ENCODE data around the gene PHACTR3. TPM values are rescaled to one million over a fixed set of nuclear protein-coding genes. Genes with fewer than 3 reads are reported as not detected.

Gene PHACTR3
- total RNA-seq, 1 experiment from 2014 or later: not detected

GRCh38 chr20:59779656-59780380 is 175.5 kb downstream of the PHACTR3 start:
- Histone ChIP-seq H4K5ac (ENCODE audit: insufficient read length, low read depth, low read length) (no peak overlapping the region), H3K4me1 (ENCODE audit: insufficient read depth, low read length) (no peaks in the 10 kb centered on the region), H3K56ac (ENCODE audit: insufficient read length, low read depth, low read length) (no peak overlapping the region), H2BK12ac (ENCODE audit: insufficient read length, low read depth, low read length) (no peak overlapping the region), H3T11ph (ENCODE audit: low read length) (no peak overlapping the region), H3K9ac (ENCODE audit: extremely low read depth, insufficient read length, low read length) (no peak overlapping the region), H3K23me2 (ENCODE audit: insufficient read length, low read depth, low read length, poor library complexity, severe bottlenecking) (no peaks in the 10 kb centered on the region), H3K4me2 (ENCODE audit: insufficient read depth, insufficient read length, low read length) (no peak overlapping the region), H3K23ac (ENCODE audit: insufficient read length, low read depth, low read length) (no peak overlapping the region), H3K79me2 (ENCODE audit: insufficient read depth, low read length) (no peaks in the 10 kb centered on the region), H3K79me1 (ENCODE audit: insufficient read depth, low read depth, low read length, poor library complexity, severe bottlenecking) (no peaks in the 10 kb centered on the region), H3K9me3 (ENCODE audit: control insufficient read depth, low read depth, low read length) (no peaks in the 10 kb centered on the region), H2AFZ (ENCODE audit: low read length) (no peak overlapping the region), H3K27ac (ENCODE audit: insufficient read length, low read depth, low read length) (no peak overlapping the region), H2BK5ac (ENCODE audit: insufficient read length, low read length) (no peak overlapping the region), H3K27me3 (ENCODE audit: insufficient read depth, low read length) (no peaks in the 10 kb centered on the region; the same call in 1 of the 2 replicates), H4K8ac (replicated peaks; ENCODE audit: insufficient read length, low read depth, low read length) (no peak overlapping the region), H3K4ac (ENCODE audit: low read depth, low read length) (no peak overlapping the region), H4K20me1 (ENCODE audit: control insufficient read depth, insufficient read depth, insufficient read length) (no peaks in the 10 kb centered on the region), H2BK120ac (ENCODE audit: low read depth, low read length, poor library complexity, severe bottlenecking) (no peak overlapping the region), H3K18ac (ENCODE audit: insufficient read length, low read depth, low read length) (no peak overlapping the region), H2BK20ac (ENCODE audit: low read depth, low read length, poor library complexity, severe bottlenecking) (no peak overlapping the region), H4K91ac (ENCODE audit: insufficient read length, low read depth, low read length) (no peak overlapping the region), H3K14ac (ENCODE audit: insufficient read depth, low read length) (no peak overlapping the region), H2AK5ac (ENCODE audit: insufficient read length, low read length) (no peak overlapping the region), H2BK15ac (ENCODE audit: low read depth, low read length) (no peak overlapping the region)
- H3K4me1 Mint-ChIP-seq: peaks cover 0 to 2% of the 10 kb centered on the region in 2 experiments; a peak in 2 of 4 replicates
- peak; percentile 16 for DNase-seq
- peaks cover 25% of the 10 kb centered on the region for H3K27me3 Mint-ChIP-seq (ENCODE audit: low read depth)
- no peak for TF ChIP-seq CTCF (conservative IDR thresholded peaks at IDR 0.05)
- no peak overlapping the region for H3K4me3 Mint-ChIP-seq
- H3K27ac Mint-ChIP-seq: no peak overlapping the region
- WGBS (ENCODE audit: extremely low coverage, insufficient read length, low lambda C conversion rate): no CpG with 5 or more reads among the region's 10 CpGs
- peaks cover 0 to 24% of the 10 kb centered on the region in 2 experiments; a peak in 2 of 5 replicates for H3K9me3 Mint-ChIP-seq
- no peaks in the 10 kb centered on the region for H3K36me3 Mint-ChIP-seq (ENCODE audit: insufficient read depth in 1 of 3, low read depth in 3 of 3)

Measured in H9 (cell line).